ENCODE data around the gene GPR146.
"Not testable (repeated sequence)": the region's sequence is repeated elsewhere in the genome, so short reads cannot be mapped to it uniquely, and the experiment has no call there.

DNA sequence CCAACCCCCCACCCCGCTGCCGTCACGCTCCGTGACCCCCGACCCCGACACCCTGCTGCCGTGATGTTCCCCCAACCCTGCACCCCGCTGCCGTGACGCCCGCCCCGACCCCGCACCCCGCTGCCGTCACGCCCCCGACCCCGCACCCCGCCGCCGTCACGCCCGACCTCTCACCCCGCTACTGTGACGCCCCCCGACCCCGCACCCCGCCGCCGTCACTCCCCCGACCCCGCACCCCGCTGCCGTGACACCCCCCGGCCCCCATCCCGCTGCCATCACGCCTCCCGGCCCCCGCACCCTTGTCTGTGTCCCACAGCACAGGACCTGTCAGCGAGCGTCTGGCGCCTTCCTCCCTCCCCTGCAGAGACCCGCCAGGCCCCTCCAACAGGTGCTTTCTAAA lies 29.7 kb downstream of the GPR146 start:
- TF ChIP-seq, protein P1, sequence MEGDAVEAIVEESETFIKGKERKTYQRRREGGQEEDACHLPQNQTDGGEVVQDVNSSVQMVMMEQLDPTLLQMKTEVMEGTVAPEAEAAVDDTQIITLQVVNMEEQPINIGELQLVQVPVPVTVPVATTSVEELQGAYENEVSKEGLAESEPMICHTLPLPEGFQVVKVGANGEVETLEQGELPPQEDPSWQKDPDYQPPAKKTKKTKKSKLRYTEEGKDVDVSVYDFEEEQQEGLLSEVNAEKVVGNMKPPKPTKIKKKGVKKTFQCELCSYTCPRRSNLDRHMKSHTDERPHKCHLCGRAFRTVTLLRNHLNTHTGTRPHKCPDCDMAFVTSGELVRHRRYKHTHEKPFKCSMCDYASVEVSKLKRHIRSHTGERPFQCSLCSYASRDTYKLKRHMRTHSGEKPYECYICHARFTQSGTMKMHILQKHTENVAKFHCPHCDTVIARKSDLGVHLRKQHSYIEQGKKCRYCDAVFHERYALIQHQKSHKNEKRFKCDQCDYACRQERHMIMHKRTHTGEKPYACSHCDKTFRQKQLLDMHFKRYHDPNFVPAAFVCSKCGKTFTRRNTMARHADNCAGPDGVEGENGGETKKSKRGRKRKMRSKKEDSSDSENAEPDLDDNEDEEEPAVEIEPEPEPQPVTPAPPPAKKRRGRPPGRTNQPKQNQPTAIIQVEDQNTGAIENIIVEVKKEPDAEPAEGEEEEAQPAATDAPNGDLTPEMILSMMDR (IDR thresholded peaks at IDR 0.05): not testable (repeated sequence)
- TF ChIP-seq EP300 (IDR thresholded peaks at IDR 0.05): not testable (repeated sequence)

All from esophagus muscularis mucosa (tissue), 3 donors.